ENCODE measurements around the gene DCUN1D2.

DNA sequence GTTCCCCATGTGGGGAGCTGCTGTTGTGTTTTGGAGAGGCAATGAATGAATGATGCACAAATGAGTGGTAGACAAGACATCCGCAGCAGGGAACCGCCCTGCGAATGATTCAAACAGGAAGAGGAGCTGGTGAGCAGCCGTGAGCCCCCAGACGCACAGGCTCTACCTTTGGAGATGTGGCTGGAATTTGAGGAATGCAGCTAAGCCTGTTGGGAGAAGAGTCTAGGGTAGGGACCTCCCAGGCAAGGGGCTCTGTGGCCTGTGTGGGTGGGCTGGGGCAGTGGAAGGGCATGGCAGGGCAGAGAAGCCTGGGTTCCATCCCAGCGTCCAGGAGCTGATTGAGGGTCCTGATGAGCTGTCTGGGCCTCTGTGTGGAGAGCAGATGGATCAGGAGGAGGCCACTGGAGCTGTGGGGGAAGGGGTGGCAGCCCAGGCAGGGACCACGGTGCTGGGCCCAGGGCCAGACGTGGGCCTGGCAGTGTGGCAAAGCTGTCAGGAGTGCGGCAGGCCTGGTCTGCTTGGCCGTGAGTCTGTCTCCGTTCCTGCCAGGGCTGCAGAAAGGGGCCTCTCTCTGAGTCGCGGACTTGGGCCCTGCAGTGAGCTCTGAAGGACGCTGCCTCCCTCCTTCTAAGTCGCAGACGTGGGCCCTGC, 41.8 kb upstream of the DCUN1D2 start:
- TF ChIP-seq EZH2 (IDR thresholded peaks at IDR 0.05; ENCODE audit: low read depth): no peak
- no peak for TF ChIP-seq CTCF (conservative IDR thresholded peaks at IDR 0.05)
